UCSD-AML1 (cell line): ENCODE data around the gene OSBPL1A.
"Not testable (repeated sequence)": the region's sequence is repeated elsewhere in the genome, so short reads cannot be mapped to it uniquely, and the experiment has no call there.

Experiments
- DNase-seq: peaks from one replicate; lab custom pipeline; 2025; ENCODE audit not compliant: unreplicated experiment; lab: John Stamatoyannopoulos, UW

The OSBPL1A gene

GRCh38 chr18:24189664-24190346 lies 207.8 kb downstream of the OSBPL1A start:
- no peak for DNase-seq

- DNase-seq: no peak
These were observed 208.6 kb downstream of the OSBPL1A start for GRCh38 chr18:24189007-24189528.

GRCh38 chr18:24188120-24188519 lies 209.5 kb downstream of the OSBPL1A start:
- DNase-seq: no peak

GRCh38 chr18:24187689-24188088 lies 209.9 kb downstream of the OSBPL1A start:
- DNase-seq: no peak

- no peak for DNase-seq
These were observed 210.6 kb downstream of the OSBPL1A start for GRCh38 chr18:24187049-24187448.

DNA sequence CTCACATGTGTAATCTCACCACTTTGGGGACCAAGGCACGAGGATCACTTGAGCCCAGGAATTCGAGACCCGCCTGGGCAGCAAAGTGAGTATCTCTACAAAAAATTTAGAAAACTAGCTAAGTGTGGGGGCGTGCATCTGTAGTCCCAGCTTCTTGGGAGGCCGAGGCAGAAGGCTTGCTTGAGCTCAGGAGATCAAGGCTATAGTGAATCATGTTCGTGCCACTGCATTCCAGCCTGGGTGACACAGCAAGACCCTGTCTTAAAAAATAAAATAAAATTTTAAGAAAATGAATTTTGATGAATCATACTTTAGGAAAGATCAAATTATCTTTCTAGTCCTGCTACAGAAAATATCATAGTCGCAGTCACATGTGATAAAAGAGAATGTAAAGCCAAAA lies 211.8 kb downstream of the OSBPL1A start:
- no peak for DNase-seq

- no peak for DNase-seq
These were observed 215.8 kb downstream of the OSBPL1A start for GRCh38 chr18:24181806-24182205.

- no peak for DNase-seq
These were observed 217.6 kb downstream of the OSBPL1A start for GRCh38 chr18:24180048-24180447.

- no peak for DNase-seq
These were observed 220.0 kb downstream of the OSBPL1A start for GRCh38 chr18:24177499-24178133.

- peak; percentile 22 for DNase-seq
These were observed 220.8 kb downstream of the OSBPL1A start for GRCh38 chr18:24176727-24177416.

DNA sequence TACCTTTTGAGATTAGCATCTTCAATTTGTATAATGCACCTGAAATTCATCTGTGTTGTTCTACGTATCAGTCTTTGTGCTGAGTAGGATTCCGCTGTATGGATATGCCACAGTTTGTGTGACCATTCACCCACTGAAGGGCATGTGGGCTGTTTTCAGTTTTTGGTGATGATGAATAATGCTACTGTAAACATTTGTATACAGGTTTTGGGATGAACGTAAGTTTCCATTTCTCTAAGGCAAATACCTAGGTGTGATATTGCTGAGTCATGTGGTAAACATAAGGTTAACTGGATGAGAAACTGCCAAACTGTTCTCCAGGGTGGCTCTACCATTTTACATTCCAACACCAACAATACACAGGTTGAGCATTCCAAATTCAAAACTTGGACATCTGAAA lies 223.6 kb downstream of the OSBPL1A start:
- DNase-seq: no peak

GRCh38 chr18:24170360-24170759 lies 227.3 kb downstream of the OSBPL1A start:
- DNase-seq: no peak

- DNase-seq: no peak
These were observed 229.1 kb downstream of the OSBPL1A start for GRCh38 chr18:24168496-24168895.

- DNase-seq: no peak
These were observed 236.3 kb downstream of the OSBPL1A start for GRCh38 chr18:24161304-24161703.

DNA sequence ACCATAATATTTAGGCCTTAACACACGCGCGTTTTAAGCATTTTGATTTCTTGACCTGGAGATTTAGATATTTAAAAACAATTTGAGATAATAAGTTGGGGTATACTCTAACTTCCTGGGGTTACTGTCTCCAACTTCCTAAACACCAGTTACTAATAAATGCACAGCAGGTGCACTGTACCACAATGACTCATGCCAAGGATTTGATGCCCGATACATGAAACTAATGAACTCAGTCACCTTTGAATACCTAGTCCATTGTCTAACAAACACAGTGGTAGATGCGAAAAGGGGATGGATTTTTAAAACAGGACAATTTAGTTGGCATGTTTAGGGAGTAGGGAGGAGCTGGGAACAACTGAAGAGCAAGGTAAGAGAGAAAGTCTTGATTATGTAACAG lies 237.5 kb downstream of the OSBPL1A start:
- no peak for DNase-seq

GRCh38 chr18:24157855-24158254 lies 239.8 kb downstream of the OSBPL1A start:
- DNase-seq: no peak

- no peak for DNase-seq
These were observed 244.2 kb downstream of the OSBPL1A start for GRCh38 chr18:24153397-24153796.

GRCh38 chr18:24149591-24149990 lies 248.0 kb downstream of the OSBPL1A start:
- DNase-seq: not testable (repeated sequence)

- no peak for DNase-seq
These were observed 255.2 kb downstream of the OSBPL1A start for GRCh38 chr18:24142376-24142775.

DNA sequence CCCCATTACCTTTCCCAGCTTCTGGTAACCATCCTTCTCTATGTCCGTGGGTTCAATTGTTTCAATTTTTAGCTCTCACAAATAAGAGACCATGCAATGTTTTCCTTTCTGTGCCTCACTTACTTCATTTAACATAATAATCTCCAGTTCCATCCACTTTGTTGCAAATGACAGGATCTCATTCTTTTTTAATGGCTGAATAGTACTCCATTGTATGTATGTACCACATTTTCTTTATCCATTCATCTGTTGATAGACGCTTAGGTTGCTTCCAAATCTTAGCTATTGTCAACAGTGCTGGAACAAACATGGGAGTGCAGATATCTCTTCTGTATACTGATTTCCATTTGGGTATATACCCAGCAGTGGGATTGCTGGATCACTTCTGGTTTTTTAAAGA lies 256.9 kb downstream of the OSBPL1A start:
- no peak for DNase-seq

- no peak for DNase-seq
These were observed 258.6 kb downstream of the OSBPL1A start, which contains the start of gene CABYR for GRCh38 chr18:24138789-24139616. Gene CABYR, plus strand, starts transcription at chr18:24139062. Its CDS starts 4,053 bp downstream, at chr18:24143115.
